Naive thymus-derived CD8-positive, alpha-beta T cell (primary cell): ENCODE results near the gene NPIPA3. TPM values are rescaled to one million over a fixed set of nuclear protein-coding genes. Genes with fewer than 3 reads are reported as not detected.
"Not testable (repeated sequence)": the region's sequence is repeated elsewhere in the genome, so short reads cannot be mapped to it uniquely, and the experiment has no call there.

Experiments used
- ATAC-seq, 2 donors: fragments of 150-1000 bp; cut with Tn5 transposase in 1 of 2; sonication (Bioruptor Pico), chemical (Tn5 transposase) in 1 of 2; 1 replicate in 1 of 2; 2 replicates in 1 of 2; pipeline ENCODE4 v1.10.0; 2021; ENCODE audit warnings: mild to moderate bottlenecking in 2 of 2, moderate library complexity in 2 of 2
- POLR2A ChIA-PET: fragments of 350-600 bp; sonication (Branson Sonifier 250); formaldehyde crosslinking; loops from one replicate; lab custom pipeline; 2021; ENCODE audit warnings: antibody characterized with exemption; lab: Charles Lee
- DNase-seq, 10 donors: peaks; one replicate each; pipeline versions ENCODE4 v3.0.0 to v3.0.0-alpha.2; 2020 to 2022
- H3K27ac Mint-ChIP-seq, 10 donors: one replicate each; pipeline ENCODE4 v1.8.0; 2020 to 2022; ENCODE audit warnings: mild to moderate bottlenecking in 10 of 10, mixed read lengths in 10 of 10, moderate library complexity in 4 of 10, inconsistent platforms in 1 of 10
- H3K27me3 Mint-ChIP-seq, 5 donors: one replicate each; pipeline ENCODE4 v1.8.0; 2021 to 2022; ENCODE audit warnings: mixed read lengths in 5 of 5
- H3K36me3 Mint-ChIP-seq, 3 donors: one replicate each; pipeline ENCODE4 v1.8.0; 2020 to 2022; ENCODE audit warnings: mixed read lengths in 3 of 3, mild to moderate bottlenecking in 2 of 3, inconsistent platforms in 1 of 3
- H3K4me1 Mint-ChIP-seq, 4 donors: one replicate each; pipeline ENCODE4 v1.8.0; 2021 to 2022; ENCODE audit warnings: mixed read lengths in 4 of 4
- H3K4me3 Mint-ChIP-seq, 10 donors: one replicate each; pipeline ENCODE4 v1.8.0; 2020 to 2022; ENCODE audit warnings: mild to moderate bottlenecking in 10 of 10, mixed read lengths in 10 of 10, moderate library complexity in 6 of 10, inconsistent platforms in 1 of 10
- H3K9me3 Mint-ChIP-seq, 9 donors: one replicate each; pipeline ENCODE4 v1.8.0; 2020 to 2022; ENCODE audit warnings: mixed read lengths in 9 of 9, mild to moderate bottlenecking in 3 of 9, inconsistent platforms in 1 of 9, moderate library complexity in 1 of 9
- polyA plus RNA-seq, 3 donors: library from polyadenylated mRNA; unstranded; fragments of 300-500 nt; fragmentation: Illumina TruSeq; gene quantifications; one replicate each; pipeline ENCODE4 v1.2.3, GENCODE V29; 2021
- total RNA-seq, 8 experiments: library from RNA in 2 of 8; stranded (reverse) in 2 of 8; gene quantifications; one replicate each; pipeline ENCODE4 v1.2.3 and lab custom pipeline; 2021 to 2026

The NPIPA3 gene
- total and polyA plus RNA-seq, 5 experiments from 2014 or later, result 0.35 to 2.0 TPM; not detected in 3

DNA sequence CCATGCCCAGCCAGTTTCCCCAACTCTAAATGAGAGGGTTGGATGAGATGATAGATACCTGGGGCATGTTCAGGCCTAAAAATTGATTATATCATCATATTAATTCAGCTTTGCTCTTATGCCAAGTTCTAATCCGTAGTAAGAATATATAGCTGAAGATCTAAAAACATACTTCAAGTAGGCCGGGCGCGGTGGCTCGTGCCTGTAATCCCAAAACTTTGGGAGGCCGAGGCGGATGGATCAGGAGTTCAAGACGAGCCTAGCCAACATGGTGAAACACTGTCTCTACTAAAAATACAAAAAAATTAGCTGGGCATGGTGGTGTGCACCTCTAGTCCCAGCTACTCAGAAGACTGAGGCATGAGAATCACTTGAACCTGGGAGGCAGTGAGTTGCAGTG is 21.1 kb upstream of the NPIPA3 start:
- H3K27me3 Mint-ChIP-seq, result peaks cover 0 to 4% (median 0%) of the 10 kb centered on the region in 5 donors
- no peak overlapping the region for H3K4me3 Mint-ChIP-seq
- peaks cover 0 to 3% (median 0%) of the 10 kb centered on the region in 4 donors for H3K4me1 Mint-ChIP-seq
- ATAC-seq (no peak), DNase-seq (no peak)
- H3K36me3 Mint-ChIP-seq, result no peaks in the 10 kb centered on the region
- POLR2A ChIA-PET, result no interaction called here
- no peaks in the 10 kb centered on the region for H3K9me3 Mint-ChIP-seq
- peak overlapping the region in 1 of 10 donors; percentile 22 for H3K27ac Mint-ChIP-seq

DNA sequence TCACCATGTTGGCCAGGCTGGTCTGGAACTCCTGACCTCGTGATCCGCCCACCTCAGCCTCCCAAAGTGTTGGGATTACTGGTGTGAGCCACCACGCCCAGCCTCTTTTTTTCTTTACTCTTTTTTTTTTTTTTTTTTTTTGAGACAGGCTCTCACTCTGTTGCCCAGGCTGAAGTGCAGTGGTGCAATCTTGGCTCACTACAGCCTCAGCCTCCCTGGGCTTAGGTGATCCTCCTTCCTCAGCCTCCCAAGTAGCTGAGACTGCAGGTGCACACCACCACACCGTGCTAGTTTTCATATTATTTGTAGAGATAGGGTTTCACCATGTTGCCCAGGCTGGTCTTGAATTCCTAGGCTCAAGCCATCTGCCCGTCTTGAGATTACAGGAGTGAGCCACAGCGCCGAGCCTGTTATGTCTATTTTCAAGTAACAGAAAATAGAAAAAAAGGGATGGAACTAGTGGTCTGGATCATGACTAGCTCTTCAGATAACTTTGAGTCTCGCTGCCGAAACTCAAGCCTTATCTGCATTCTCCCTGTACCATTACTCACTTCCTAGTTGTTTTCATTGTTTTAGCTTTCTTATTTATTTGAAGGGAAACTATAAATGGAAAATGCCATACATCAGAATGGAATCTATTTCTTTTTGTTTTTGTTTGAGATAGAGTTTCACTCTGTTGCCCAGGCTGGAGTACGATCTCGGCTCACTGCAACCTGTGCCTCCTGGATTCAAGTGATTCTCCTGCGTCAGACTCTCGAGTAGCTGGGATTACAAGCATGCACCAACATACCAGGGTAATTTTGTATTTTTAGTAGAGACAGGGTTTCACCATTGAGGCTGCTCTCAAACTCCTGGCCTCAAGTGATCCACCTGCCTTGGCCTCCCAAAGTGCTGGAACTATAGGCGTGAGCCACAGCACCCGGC is 17.1 kb upstream of the NPIPA3 start:
- H3K9me3 Mint-ChIP-seq, H3K27me3 Mint-ChIP-seq, H3K27ac Mint-ChIP-seq, ATAC-seq, DNase-seq, POLR2A ChIA-PET, H3K4me3 Mint-ChIP-seq, H3K36me3 Mint-ChIP-seq, H3K4me1 Mint-ChIP-seq: not testable (repeated sequence)

DNA sequence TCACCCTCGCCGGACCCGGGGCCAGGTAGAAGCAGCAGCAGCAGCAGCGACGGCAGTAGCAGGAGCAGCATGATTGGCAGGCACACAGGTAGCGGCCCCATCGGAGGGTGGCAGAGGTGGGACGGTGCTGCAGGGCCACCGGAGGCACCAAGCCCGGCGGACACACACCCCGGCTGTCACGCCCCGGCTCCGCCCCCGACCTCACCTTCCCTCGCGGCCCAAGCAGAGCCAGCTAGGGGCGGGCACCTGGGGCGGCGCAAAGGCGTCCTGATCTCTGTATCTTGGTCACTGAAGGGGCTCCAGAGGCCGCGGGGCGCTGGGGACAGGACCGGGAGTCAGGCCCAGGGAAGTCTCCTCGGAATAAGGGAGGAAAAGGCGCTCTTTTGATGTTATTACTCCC is 9.1 kb upstream of the NPIPA3 start, which contains the start of gene PLA2G10:
TSS of gene PLA2G10 (minus strand) at position 180 of the 400 bp plus-strand sequence. CDS start at position 101, 79 bp downstream.
- H3K4me3 Mint-ChIP-seq, POLR2A ChIA-PET, DNase-seq, H3K27me3 Mint-ChIP-seq, H3K4me1 Mint-ChIP-seq, H3K27ac Mint-ChIP-seq, H3K36me3 Mint-ChIP-seq, H3K9me3 Mint-ChIP-seq: not testable (repeated sequence)
- peak in 1 of 2 donors; percentile 52 for ATAC-seq

DNA sequence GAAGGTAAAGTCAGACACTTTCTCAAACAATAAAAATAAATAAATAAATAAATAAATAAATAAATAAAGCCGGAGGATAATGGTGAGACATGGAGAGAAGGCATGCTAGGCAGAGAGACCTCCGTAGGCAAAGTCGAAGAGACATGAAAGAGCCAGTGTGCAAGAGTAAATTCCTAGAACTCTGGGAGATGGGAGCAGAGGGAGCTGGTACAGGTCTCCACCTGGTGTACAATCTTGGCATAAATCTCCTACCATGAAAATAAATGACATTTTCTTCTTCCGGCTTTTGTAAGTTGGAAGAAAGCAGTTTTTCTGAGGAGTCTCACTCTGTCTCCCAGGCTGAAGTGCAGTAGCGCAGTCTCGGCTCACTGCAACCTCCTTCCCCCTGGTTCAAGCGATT is 1.4 kb upstream of the NPIPA3 start:
- DNase-seq, H3K27ac Mint-ChIP-seq, H3K27me3 Mint-ChIP-seq, H3K36me3 Mint-ChIP-seq, POLR2A ChIA-PET, H3K9me3 Mint-ChIP-seq, ATAC-seq, H3K4me3 Mint-ChIP-seq, H3K4me1 Mint-ChIP-seq: not testable (repeated sequence)

DNA sequence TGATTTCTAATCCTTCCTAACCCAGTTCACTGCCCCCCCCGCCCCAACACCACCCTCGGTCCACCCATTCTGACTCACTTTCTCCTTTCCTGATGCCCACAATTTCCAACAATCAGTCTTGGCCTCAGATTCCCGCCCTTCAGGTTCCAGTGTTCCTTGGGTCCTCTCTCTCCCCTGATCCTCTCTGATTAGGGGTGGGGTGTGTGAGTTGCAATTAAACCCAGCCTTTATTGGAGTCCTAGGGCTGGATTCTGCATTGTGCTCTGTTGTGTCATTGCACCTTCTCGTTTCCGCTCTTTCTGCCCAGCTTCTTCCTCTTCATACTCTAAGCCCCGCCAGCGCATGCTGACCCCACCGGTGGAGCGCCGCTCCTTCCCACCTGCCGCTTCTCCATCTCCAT is 539 bp upstream of the NPIPA3 start:
- H3K9me3 Mint-ChIP-seq, POLR2A ChIA-PET, DNase-seq, H3K36me3 Mint-ChIP-seq, H3K27me3 Mint-ChIP-seq, H3K27ac Mint-ChIP-seq, ATAC-seq, H3K4me3 Mint-ChIP-seq, H3K4me1 Mint-ChIP-seq: not testable (repeated sequence)

DNA sequence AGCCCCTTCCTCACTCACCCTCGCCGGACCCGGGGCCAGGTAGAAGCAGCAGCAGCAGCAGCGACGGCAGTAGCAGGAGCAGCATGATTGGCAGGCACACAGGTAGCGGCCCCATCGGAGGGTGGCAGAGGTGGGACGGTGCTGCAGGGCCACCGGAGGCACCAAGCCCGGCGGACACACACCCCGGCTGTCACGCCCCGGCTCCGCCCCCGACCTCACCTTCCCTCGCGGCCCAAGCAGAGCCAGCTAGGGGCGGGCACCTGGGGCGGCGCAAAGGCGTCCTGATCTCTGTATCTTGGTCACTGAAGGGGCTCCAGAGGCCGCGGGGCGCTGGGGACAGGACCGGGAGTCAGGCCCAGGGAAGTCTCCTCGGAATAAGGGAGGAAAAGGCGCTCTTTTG is 30.0 kb downstream of the NPIPA3 start:
- H3K27me3 Mint-ChIP-seq, H3K9me3 Mint-ChIP-seq, POLR2A ChIA-PET, H3K36me3 Mint-ChIP-seq, DNase-seq, H3K4me1 Mint-ChIP-seq, H3K4me3 Mint-ChIP-seq, H3K27ac Mint-ChIP-seq: not testable (repeated sequence)
- peak in 1 of 2 donors; percentile 23 for ATAC-seq

DNA sequence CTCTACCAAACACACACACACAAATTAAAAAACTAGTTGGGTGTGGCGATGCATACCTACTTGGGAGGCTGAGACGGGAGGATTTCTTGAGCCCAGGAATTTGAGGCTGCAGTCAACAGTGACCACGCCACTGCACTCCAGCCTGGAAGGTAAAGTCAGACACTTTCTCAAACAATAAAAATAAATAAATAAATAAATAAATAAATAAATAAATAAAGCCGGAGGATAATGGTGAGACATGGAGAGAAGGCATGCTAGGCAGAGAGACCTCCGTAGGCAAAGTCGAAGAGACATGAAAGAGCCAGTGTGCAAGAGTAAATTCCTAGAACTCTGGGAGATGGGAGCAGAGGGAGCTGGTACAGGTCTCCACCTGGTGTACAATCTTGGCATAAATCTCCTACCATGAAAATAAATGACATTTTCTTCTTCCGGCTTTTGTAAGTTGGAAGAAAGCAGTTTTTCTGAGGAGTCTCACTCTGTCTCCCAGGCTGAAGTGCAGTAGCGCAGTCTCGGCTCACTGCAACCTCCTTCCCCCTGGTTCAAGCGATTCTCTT is 37.7 kb downstream of the NPIPA3 start:
- H3K27ac Mint-ChIP-seq, H3K9me3 Mint-ChIP-seq, H3K4me3 Mint-ChIP-seq, H3K4me1 Mint-ChIP-seq, H3K36me3 Mint-ChIP-seq, H3K27me3 Mint-ChIP-seq, ATAC-seq, DNase-seq, POLR2A ChIA-PET: not testable (repeated sequence)

DNA sequence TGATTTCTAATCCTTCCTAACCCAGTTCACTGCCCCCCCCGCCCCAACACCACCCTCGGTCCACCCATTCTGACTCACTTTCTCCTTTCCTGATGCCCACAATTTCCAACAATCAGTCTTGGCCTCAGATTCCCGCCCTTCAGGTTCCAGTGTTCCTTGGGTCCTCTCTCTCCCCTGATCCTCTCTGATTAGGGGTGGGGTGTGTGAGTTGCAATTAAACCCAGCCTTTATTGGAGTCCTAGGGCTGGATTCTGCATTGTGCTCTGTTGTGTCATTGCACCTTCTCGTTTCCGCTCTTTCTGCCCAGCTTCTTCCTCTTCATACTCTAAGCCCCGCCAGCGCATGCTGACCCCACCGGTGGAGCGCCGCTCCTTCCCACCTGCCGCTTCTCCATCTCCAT is 38.6 kb downstream of the NPIPA3 start:
- H3K27ac Mint-ChIP-seq, DNase-seq, H3K36me3 Mint-ChIP-seq, POLR2A ChIA-PET, H3K4me1 Mint-ChIP-seq, H3K9me3 Mint-ChIP-seq, ATAC-seq, H3K4me3 Mint-ChIP-seq, H3K27me3 Mint-ChIP-seq: not testable (repeated sequence)

DNA sequence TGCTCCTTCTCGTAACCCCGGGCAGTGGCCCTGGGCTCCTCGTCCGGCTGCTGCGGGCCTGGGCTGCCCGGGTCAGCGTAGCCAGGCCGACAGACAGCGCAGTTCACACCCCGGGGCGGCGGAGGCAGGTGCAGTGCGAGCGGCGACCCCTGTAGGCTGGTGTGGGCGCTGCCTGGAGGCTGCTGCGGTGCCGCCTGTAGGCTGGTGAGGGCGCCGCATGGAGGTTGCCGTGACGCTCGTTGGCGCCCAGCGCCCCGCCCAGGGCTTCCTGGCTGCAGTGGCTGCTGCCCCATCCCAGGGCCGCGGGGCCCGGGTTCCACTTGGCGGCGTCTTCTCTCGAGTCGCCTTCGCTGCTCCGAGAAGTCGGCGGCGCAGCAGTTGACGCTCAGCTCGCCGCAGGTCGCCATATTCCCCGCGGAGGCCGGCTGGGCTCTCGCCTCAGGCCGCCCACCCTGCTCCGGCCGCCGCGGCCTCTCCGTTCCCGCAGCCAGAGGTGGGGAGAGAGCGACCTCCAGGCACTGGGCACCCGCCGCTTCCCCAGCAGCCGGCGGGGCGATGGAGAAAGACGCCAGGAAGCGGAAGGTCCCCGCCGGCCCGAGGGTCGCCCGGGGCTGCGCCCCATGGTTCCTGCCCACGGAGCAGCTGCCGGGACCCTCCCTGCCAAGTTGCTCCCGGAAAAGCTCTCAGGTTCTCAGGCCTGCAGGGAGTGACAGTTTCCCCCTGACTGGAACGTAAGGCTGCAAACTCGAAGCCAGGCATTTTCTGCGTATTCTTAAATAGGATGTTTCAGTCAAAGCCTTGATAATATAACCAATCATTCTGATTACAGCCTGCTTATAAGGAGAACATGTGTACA is 39.3 kb downstream of the NPIPA3 start, which contains the start of gene NPIPA2:
TSS of gene NPIPA2 (plus strand) at position 261 of the 856 bp plus-strand sequence. CDS start 5,533 bp downstream, outside the sequence.
- H3K27me3 Mint-ChIP-seq, H3K9me3 Mint-ChIP-seq, H3K4me3 Mint-ChIP-seq, H3K36me3 Mint-ChIP-seq, DNase-seq, POLR2A ChIA-PET, H3K4me1 Mint-ChIP-seq, H3K27ac Mint-ChIP-seq: not testable (repeated sequence)
- peak; percentile 99 to 100 for ATAC-seq

DNA sequence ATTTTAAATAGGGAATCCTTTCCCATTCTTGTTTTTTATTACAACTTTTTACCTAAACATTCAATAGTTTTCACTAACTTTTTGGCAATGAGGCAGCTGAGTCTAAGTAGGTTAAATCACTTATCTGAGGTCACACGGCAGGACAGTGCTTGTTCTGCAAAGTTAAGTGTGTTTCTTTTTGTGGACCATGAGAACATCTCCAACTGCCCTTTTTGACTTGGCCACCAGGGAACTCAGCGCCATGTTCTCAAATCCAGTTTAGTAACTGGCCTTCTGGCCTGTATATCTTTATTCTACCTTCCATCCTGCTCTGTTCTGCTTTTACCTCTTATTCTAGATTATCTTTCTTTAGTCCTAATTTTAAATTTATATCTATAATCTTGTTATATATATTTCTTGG is 70.4 kb downstream of the NPIPA3 start:
- POLR2A ChIA-PET, H3K4me1 Mint-ChIP-seq, H3K27ac Mint-ChIP-seq, H3K4me3 Mint-ChIP-seq, DNase-seq, H3K27me3 Mint-ChIP-seq, H3K36me3 Mint-ChIP-seq, H3K9me3 Mint-ChIP-seq, ATAC-seq: not testable (repeated sequence)

DNA sequence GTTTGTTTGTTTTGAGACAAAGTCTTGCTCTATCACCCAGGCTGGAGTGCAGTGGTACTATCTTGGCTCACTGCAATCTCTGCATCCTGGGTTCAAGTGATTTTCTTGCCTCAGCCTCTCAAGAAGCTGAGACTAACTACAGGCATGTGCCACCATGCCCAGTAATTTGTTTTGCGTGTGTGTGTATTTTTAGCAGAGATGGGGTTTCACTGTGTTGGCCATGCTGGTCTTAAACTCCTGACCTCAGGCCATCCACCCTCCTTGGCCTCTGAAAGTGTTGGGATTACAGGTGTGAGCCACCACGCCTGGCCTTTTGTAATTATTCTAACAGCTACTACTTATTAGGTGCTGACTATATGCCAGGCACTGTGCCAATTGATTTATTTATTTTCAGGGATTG is 72.4 kb downstream of the NPIPA3 start:
- H3K27ac Mint-ChIP-seq, H3K36me3 Mint-ChIP-seq, H3K4me1 Mint-ChIP-seq, DNase-seq, H3K9me3 Mint-ChIP-seq, ATAC-seq, H3K4me3 Mint-ChIP-seq, H3K27me3 Mint-ChIP-seq, POLR2A ChIA-PET: not testable (repeated sequence)
